Endothelial cell of umbilical vein (primary cell): ENCODE results near the gene CCDC3. TPM values are rescaled to one million over a fixed set of nuclear protein-coding genes. Genes with fewer than 3 reads are reported as not detected.

Source experiments
- BruUV-seq: library from RNA; stranded (reverse); fragments of 400-500 nt; replicated peaks from 2 replicates; lab custom pipeline; 2021; lab: Mats Ljungman, UMichigan
- CTCF ChIA-PET: fragments of 300-600, 350-600 bp; sonication (Branson Sonifier 250); formaldehyde crosslinking; loops from one replicate; lab custom pipeline; 2021; ENCODE audit warnings: antibody characterized with exemption, inconsistent platforms; lab: Charles Lee
- POLR2A ChIA-PET: fragments of 300-600, 350-600 bp; sonication (Branson Sonifier 250); formaldehyde crosslinking; loops from one replicate; lab custom pipeline; 2021; ENCODE audit warnings: antibody characterized with exemption, inconsistent platforms; lab: Charles Lee
- DNase-seq: peaks from one replicate; pipeline ENCODE4 v3.0.0-alpha.2; 2011; ENCODE audit warnings: low read depth, low spot score
- FAIRE-seq: peaks from 2 replicates; lab custom pipeline; 2011; peaks lifted over from hg19 to GRCh38; lab: Jason Lieb, UNC
- H2AFZ ChIP-seq: 2 replicates; pipeline ENCODE4 v1.6.0; 2012; ENCODE audit warnings: low read depth, low read length, control low read depth, inconsistent platforms
- H3K27ac ChIP-seq: 2 replicates; pipeline ENCODE4 v1.5.1; 2011; ENCODE audit warnings: low read depth, mild to moderate bottlenecking, control low read depth, low read length, moderate library complexity; ENCODE audit not compliant: insufficient read depth
- H3K27me3 ChIP-seq, 2 experiments: 2 replicates each; pipeline versions ENCODE4 v1.6.0 to v1.6.1; 2011; ENCODE audit warnings: low read length in 2 of 2, mixed read lengths in 1 of 2; ENCODE audit not compliant: control insufficient read depth in 2 of 2, insufficient read depth in 2 of 2
- H3K36me3 ChIP-seq, 2 experiments: 2 replicates in 1 of 2; 3 replicates in 1 of 2; pipeline ENCODE4 v1.5.1; 2011; ENCODE audit warnings: low read length in 2 of 2, mild to moderate bottlenecking in 1 of 2, moderate library complexity in 1 of 2; ENCODE audit not compliant: control insufficient read depth in 2 of 2, insufficient read depth in 2 of 2; ENCODE audit errors: extremely low read depth in 1 of 2
- H3K4me1 ChIP-seq: 3 replicates; pipeline ENCODE4 v1.5.1; 2011; ENCODE audit warnings: mild to moderate bottlenecking, low read length; ENCODE audit not compliant: control insufficient read depth, insufficient read depth; ENCODE audit errors: extremely low read depth
- H3K4me2 ChIP-seq: 2 replicates; pipeline ENCODE4 v1.6.1; 2011; ENCODE audit warnings: low read length, control low read depth, mixed read lengths; ENCODE audit not compliant: insufficient read depth
- H3K4me3 ChIP-seq, 3 experiments: fragments of 200-600 bp in 1 of 3; sonication (generic), shearing (Covaris generic) in 1 of 3; replicated peaks in 1 of 3; 2 replicates each; pipeline ENCODE4 v1.5.1; 2011 to 2016; ENCODE audit warnings: control low read depth in 3 of 3, low read length in 3 of 3, mild to moderate bottlenecking in 2 of 3, inconsistent platforms in 1 of 3, low read depth in 1 of 3, moderate library complexity in 1 of 3; ENCODE audit not compliant: insufficient read depth in 1 of 3
- H3K79me2 ChIP-seq: 2 replicates; pipeline ENCODE4 v1.6.0; 2012; ENCODE audit warnings: low read length, inconsistent platforms; ENCODE audit not compliant: control insufficient read depth, insufficient read depth
- H3K9ac ChIP-seq: replicated peaks from 2 replicates; pipeline ENCODE3; 2011; ENCODE audit warnings: low read length, control low read depth; ENCODE audit not compliant: insufficient read depth; ENCODE audit errors: extremely low read depth
- H3K9me1 ChIP-seq: replicated peaks from 3 replicates; pipeline ENCODE4 v1.6.0; 2011; ENCODE audit warnings: mild to moderate bottlenecking, low read length; ENCODE audit not compliant: control insufficient read depth, insufficient read depth; ENCODE audit errors: extremely low read depth
- H3K9me3 ChIP-seq: replicated peaks from 2 replicates; pipeline ENCODE4 v1.5.1; 2012; ENCODE audit warnings: low read length, inconsistent platforms; ENCODE audit not compliant: control insufficient read depth, insufficient read depth
- H4K20me1 ChIP-seq: replicated peaks from 2 replicates; pipeline ENCODE3; 2011; ENCODE audit warnings: mild to moderate bottlenecking, low read length; ENCODE audit not compliant: control insufficient read depth, insufficient read depth; ENCODE audit errors: extremely low read depth
- CTCF ChIP-seq, 2 donors: IDR thresholded peaks; 1 replicate in 1 of 2; 2 replicates in 1 of 2; pipeline ENCODE4 v1.5.1; 2011; ENCODE audit warnings: low read length in 2 of 2, mild to moderate bottlenecking in 2 of 2, moderate library complexity in 2 of 2, control low read depth in 1 of 2, inconsistent platforms in 1 of 2, low read depth in 1 of 2; ENCODE audit not compliant: insufficient read depth in 1 of 2; ENCODE audit errors: extremely low read depth in 1 of 2
- EZH2 ChIP-seq: IDR thresholded peaks from 2 replicates; pipeline ENCODE4 v1.6.1; 2012; ENCODE audit warnings: borderline replicate concordance, low read depth, mild to moderate bottlenecking, moderate library complexity, low read length, inconsistent platforms; ENCODE audit not compliant: severe bottlenecking
- FOS ChIP-seq: IDR thresholded peaks from 2 replicates; pipeline ENCODE4 v1.6.1; 2011; ENCODE audit warnings: mild to moderate bottlenecking, low read length, moderate library complexity, borderline replicate concordance; ENCODE audit not compliant: insufficient read depth
- GATA2 ChIP-seq: IDR thresholded peaks from 2 replicates; pipeline ENCODE4 v1.7.0; 2011; ENCODE audit warnings: low read depth, mild to moderate bottlenecking, moderate library complexity, mixed read lengths, low read length; ENCODE audit not compliant: insufficient read length, insufficient read depth
- JUN ChIP-seq: IDR thresholded peaks from 2 replicates; pipeline ENCODE4 v1.6.1; 2011; ENCODE audit warnings: borderline replicate concordance, low read depth; ENCODE audit not compliant: insufficient read length, insufficient read depth
- MYC ChIP-seq: IDR thresholded peaks from one replicate; pipeline ENCODE4 v1.6.1; 2011; ENCODE audit warnings: mild to moderate bottlenecking, low read depth, low read length
- POLR2A ChIP-seq: IDR thresholded peaks from 2 replicates; pipeline ENCODE4 v1.6.1; 2012; ENCODE audit warnings: low read depth, mild to moderate bottlenecking, control low read depth, low read length
- POLR2AphosphoS5 ChIP-seq: IDR thresholded peaks from 2 replicates; pipeline ENCODE4 v1.6.1; 2012; ENCODE audit warnings: low read depth, mild to moderate bottlenecking, control low read depth, low read length, moderate library complexity; ENCODE audit not compliant: insufficient read depth
- dilution Hi-C: fragments of 300-500 bp; cut with MboI; formaldehyde crosslinking; loops from one replicate; pipeline ENCODE4 v1.15.0; 2019; ENCODE audit warnings: low sequenced_read_pairs; ENCODE audit not compliant: extremely low pct_ligation_motif_present
- intact Hi-C: fragments of 100-400 bp; cut with micrococcal nuclease; formaldehyde crosslinking; loops from one replicate; pipeline ENCODE4 v1.10.0; 2022
- polyA plus RNA-seq, 4 experiments: library from polyadenylated mRNA; depleted of rRNA in 3 of 4; stranded (reverse) in 3 of 4; unstranded in 1 of 4; fragments of >200 nt; gene quantifications; 2 replicates each; pipeline versions ENCODE4 v1.2.1 to v1.2.3, GENCODE V29; 2011 to 2012; ENCODE audit warnings: missing spikeins in 1 of 4
- total RNA-seq: library from RNA; stranded (reverse); gene quantifications from 2 replicates; pipeline ENCODE4 v1.2.3, GENCODE V29; 2021
- TF ChIP-seq, protein P1 (sequence below): IDR thresholded peaks from 2 replicates; pipeline ENCODE4 v1.6.1; 2011; ENCODE audit not compliant: insufficient read depth, insufficient read length

Gene CCDC3
- total and polyA plus RNA-seq, 2 donors (not counting 3 experiments of a cell fraction or from before 2014, with no cell fraction given): 0.90 to 1.4 TPM

DNA sequence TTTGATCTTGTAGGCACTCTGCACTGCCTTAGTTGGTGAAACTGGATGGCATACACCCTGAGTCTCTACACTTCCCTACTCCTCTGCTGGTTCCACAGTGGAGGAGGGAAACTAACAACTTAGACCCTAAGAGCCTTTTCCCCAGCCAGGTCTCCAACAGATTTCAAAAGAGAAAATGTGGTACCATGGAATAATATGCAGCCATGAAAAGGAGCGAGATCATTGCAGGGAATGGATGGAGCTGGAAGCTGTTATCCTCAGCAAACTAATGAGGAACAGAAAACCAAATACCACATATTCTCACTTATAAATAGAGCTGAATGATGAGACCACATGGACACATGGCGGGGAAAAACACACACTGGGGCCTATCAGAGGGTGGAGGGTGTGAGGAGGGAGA, 36.3 kb upstream of the CCDC3 start:
- CTCF ChIA-PET: interaction anchor here (0.8 to 1.1 kb wide), 3 partner anchors 10 to 256 kb away, joined by 3 read pairs; no protein-coding TSS in a partner anchor
- no peak for TF ChIP-seq EZH2
- TF ChIP-seq POLR2A: no peak
- TF ChIP-seq CTCF (IDR thresholded peaks at IDR 0.05; ENCODE audit: extremely low read depth in 1 of 2, insufficient read depth in 1 of 2, low read depth in 1 of 2, low read length in 2 of 2): no peak
- no peak for TF ChIP-seq POLR2AphosphoS5
- no peak for TF ChIP-seq FOS
- H3K9me3 ChIP-seq: no peaks in the 10 kb centered on the region
- DNase-seq (no peak), FAIRE-seq (no peak)
- peaks cover 2 to 3% of the 10 kb centered on the region in 2 experiments for H3K27me3 ChIP-seq
- no peaks in the 10 kb centered on the region for H4K20me1 ChIP-seq
- POLR2A ChIA-PET: no interaction called here
- intact Hi-C loops: no loop called here
- dilution Hi-C loops: no loop called here
- H3K9ac ChIP-seq: no peak overlapping the region
- H3K9me1 ChIP-seq: no peaks in the 10 kb centered on the region
- H3K79me2 ChIP-seq: no peaks in the 10 kb centered on the region
- H3K4me2 ChIP-seq: no peak overlapping the region
- no peaks in the 10 kb centered on the region for H3K36me3 ChIP-seq
- no TSS peak for BruUV-seq
- no peak overlapping the region for H3K4me3 ChIP-seq
- H3K4me1 ChIP-seq: no peaks in the 10 kb centered on the region
- H3K27ac ChIP-seq: no peak overlapping the region
- H2AFZ ChIP-seq: no peak overlapping the region

GRCh38 chr10:13036841-13037240, 35.3 kb upstream of the CCDC3 start:
- H3K4me1 ChIP-seq: no peaks in the 10 kb centered on the region
- H3K4me3 ChIP-seq: no peak overlapping the region
- no peaks in the 10 kb centered on the region for H4K20me1 ChIP-seq
- peaks cover 2 to 3% of the 10 kb centered on the region in 2 experiments for H3K27me3 ChIP-seq
- intact Hi-C loops (no loop called here), dilution Hi-C loops (no loop called here)
- no peak overlapping the region for H3K27ac ChIP-seq
- FAIRE-seq (no peak), DNase-seq (no peak)
- no peaks in the 10 kb centered on the region for H3K79me2 ChIP-seq
- TF ChIP-seq EZH2: no peak
- no peak for TF ChIP-seq POLR2AphosphoS5
- TF ChIP-seq, protein P1, sequence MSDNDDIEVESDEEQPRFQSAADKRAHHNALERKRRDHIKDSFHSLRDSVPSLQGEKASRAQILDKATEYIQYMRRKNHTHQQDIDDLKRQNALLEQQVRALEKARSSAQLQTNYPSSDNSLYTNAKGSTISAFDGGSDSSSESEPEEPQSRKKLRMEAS: no peak
- no peak for TF ChIP-seq CTCF (IDR thresholded peaks at IDR 0.05; ENCODE audit: extremely low read depth in 1 of 2, insufficient read depth in 1 of 2, low read depth in 1 of 2, low read length in 2 of 2)
- TF ChIP-seq GATA2: no peak
- no peak for TF ChIP-seq FOS
- no peak for TF ChIP-seq JUN
- no peak for TF ChIP-seq MYC
- TF ChIP-seq POLR2A: no peak
- no peaks in the 10 kb centered on the region for H3K9me3 ChIP-seq
- no peak overlapping the region for H2AFZ ChIP-seq
- H3K36me3 ChIP-seq: no peaks in the 10 kb centered on the region
- no peak overlapping the region for H3K9ac ChIP-seq
- POLR2A ChIA-PET: no interaction called here
- no peaks in the 10 kb centered on the region for H3K9me1 ChIP-seq
- CTCF ChIA-PET: no interaction called here
- no TSS peak for BruUV-seq
- H3K4me2 ChIP-seq: no peak overlapping the region
